Effector memory CD4-positive, alpha-beta T cell (primary cell): Measurements from ENCODE around the gene DNAH10.

Experiments
- DNase-seq, 3 donors: peaks; one replicate each; pipeline ENCODE4 v3.0.0-alpha.2; 2020
- H3K27ac ChIP-seq: 2 replicates; pipeline ENCODE4 v1.7.0; 2013; ENCODE audit warnings: mild to moderate bottlenecking, low read length, moderate library complexity; ENCODE audit not compliant: insufficient read depth, poor library complexity, severe bottlenecking
- H3K27me3 ChIP-seq: replicated peaks from 2 replicates; pipeline ENCODE4 v1.7.0; 2013; ENCODE audit warnings: mild to moderate bottlenecking, low read length; ENCODE audit not compliant: insufficient read depth, control insufficient read depth, poor library complexity, severe bottlenecking
- H3K36me3 ChIP-seq: 2 replicates; pipeline ENCODE4 v1.7.0; 2013; ENCODE audit warnings: mild to moderate bottlenecking, low read length, moderate library complexity; ENCODE audit not compliant: control insufficient read depth, insufficient read depth
- H3K4me1 ChIP-seq: 2 replicates; pipeline ENCODE4 v1.7.0; 2013; ENCODE audit warnings: low read length, mild to moderate bottlenecking; ENCODE audit not compliant: control insufficient read depth, insufficient read depth, poor library complexity, severe bottlenecking
- H3K4me3 ChIP-seq: 2 replicates; pipeline ENCODE4 v1.7.0; 2013; ENCODE audit warnings: low read length, low read depth, mild to moderate bottlenecking; ENCODE audit not compliant: insufficient read depth, poor library complexity, severe bottlenecking
- H3K9me3 ChIP-seq: 2 replicates; pipeline ENCODE4 v1.7.0; 2013; ENCODE audit warnings: mild to moderate bottlenecking, low read length, moderate library complexity; ENCODE audit not compliant: control insufficient read depth

The DNAH10 gene

GRCh38 chr12:123919980-123920360 lies 157.9 kb downstream of the DNAH10 start:
- no peak for DNase-seq
- H3K4me3 ChIP-seq = no peak overlapping the region
- H3K4me1 ChIP-seq = no peaks in the 10 kb centered on the region
- H3K27ac ChIP-seq = no peak overlapping the region
- no peaks in the 10 kb centered on the region for H3K27me3 ChIP-seq
- H3K9me3 ChIP-seq = no peaks in the 10 kb centered on the region
- H3K36me3 ChIP-seq = no peaks in the 10 kb centered on the region

- no peaks in the 10 kb centered on the region for H3K4me1 ChIP-seq
- no peak for DNase-seq
- H3K27ac ChIP-seq = no peak overlapping the region
- H3K4me3 ChIP-seq = no peak overlapping the region
- H3K36me3 ChIP-seq = no peaks in the 10 kb centered on the region
- H3K27me3 ChIP-seq = no peaks in the 10 kb centered on the region
- no peaks in the 10 kb centered on the region for H3K9me3 ChIP-seq
Observed at GRCh38 chr12:123923038-123923437, 160.9 kb downstream of the DNAH10 start.

GRCh38 chr12:123923927-123924326 lies 161.8 kb downstream of the DNAH10 start:
- Histone ChIP-seq H3K4me1 (no peaks in the 10 kb centered on the region), H3K27me3 (no peaks in the 10 kb centered on the region), H3K4me3 (no peak overlapping the region), H3K27ac (no peak overlapping the region), H3K36me3 (no peaks in the 10 kb centered on the region), H3K9me3 (no peaks in the 10 kb centered on the region)
- no peak for DNase-seq

GRCh38 chr12:123924539-123924938 lies 162.4 kb downstream of the DNAH10 start:
- Histone ChIP-seq H3K4me3 (no peak overlapping the region), H3K9me3 (no peaks in the 10 kb centered on the region), H3K27me3 (no peaks in the 10 kb centered on the region), H3K4me1 (no peaks in the 10 kb centered on the region), H3K36me3 (no peaks in the 10 kb centered on the region), H3K27ac (no peak overlapping the region)
- no peak for DNase-seq

- H3K4me1 ChIP-seq = peaks cover 8% of the 10 kb centered on the region
- H3K9me3 ChIP-seq = no peaks in the 10 kb centered on the region
- H3K4me3 ChIP-seq = no peak overlapping the region
- H3K27me3 ChIP-seq = no peaks in the 10 kb centered on the region
- DNase-seq = no peak
- no peaks in the 10 kb centered on the region for H3K36me3 ChIP-seq
- no peak overlapping the region for H3K27ac ChIP-seq
Observed at GRCh38 chr12:123928274-123928865, 166.3 kb downstream of the DNAH10 start.

GRCh38 chr12:123928897-123929296 lies 166.8 kb downstream of the DNAH10 start:
- no peaks in the 10 kb centered on the region for H3K27me3 ChIP-seq
- no peak for DNase-seq
- no peak overlapping the region for H3K27ac ChIP-seq
- H3K4me3 ChIP-seq = no peak overlapping the region
- H3K36me3 ChIP-seq = no peaks in the 10 kb centered on the region
- peaks cover 8% of the 10 kb centered on the region for H3K4me1 ChIP-seq
- no peaks in the 10 kb centered on the region for H3K9me3 ChIP-seq

- Histone ChIP-seq H3K27me3 (no peaks in the 10 kb centered on the region), H3K36me3 (no peaks in the 10 kb centered on the region)
Observed at GRCh38 chr12:123929946-123930583, 168.0 kb downstream of the DNAH10 start.

GRCh38 chr12:123931686-123932321 lies 169.7 kb downstream of the DNAH10 start:
- Histone ChIP-seq H3K27ac (no peak overlapping the region), H3K4me1 (peaks cover 8% of the 10 kb centered on the region), H3K9me3 (no peaks in the 10 kb centered on the region), H3K36me3 (no peaks in the 10 kb centered on the region), H3K27me3 (no peaks in the 10 kb centered on the region), H3K4me3 (no peak overlapping the region)
- peak; percentile 13 to 34 (median 17) for DNase-seq

More at GRCh38 chr12:123929946-123930583, 168.0 kb downstream of the DNAH10 start:
- no peak overlapping the region for H3K4me3 ChIP-seq
- peaks cover 8% of the 10 kb centered on the region for H3K4me1 ChIP-seq
- no peak overlapping the region for H3K27ac ChIP-seq
- no peak for DNase-seq
- H3K9me3 ChIP-seq = no peaks in the 10 kb centered on the region

- Histone ChIP-seq H3K27me3 (no peaks in the 10 kb centered on the region), H3K4me3 (no peak overlapping the region), H3K9me3 (no peaks in the 10 kb centered on the region), H3K27ac (no peak overlapping the region), H3K4me1 (peaks cover 14% of the 10 kb centered on the region), H3K36me3 (no peaks in the 10 kb centered on the region)
- no peak for DNase-seq
Observed at GRCh38 chr12:123933214-123933613, 171.1 kb downstream of the DNAH10 start.

- Histone ChIP-seq H3K4me3 (no peak overlapping the region), H3K9me3 (no peaks in the 10 kb centered on the region), H3K36me3 (no peaks in the 10 kb centered on the region), H3K27ac (no peak overlapping the region), H3K27me3 (no peaks in the 10 kb centered on the region), H3K4me1 (peaks cover 18% of the 10 kb centered on the region)
- no peak for DNase-seq
Observed at GRCh38 chr12:123934016-123934620, 172.0 kb downstream of the DNAH10 start.
